Astrocyte (in vitro differentiated cells and primary cell): Measurements from ENCODE around the gene NLGN1. TPM values are rescaled to one million over a fixed set of nuclear protein-coding genes. Genes with fewer than 3 reads are reported as not detected.

ENCODE experiments used
- DNase-seq: peaks from one replicate; pipeline ENCODE4 v3.0.0-alpha.2; 2010; ENCODE audit warnings: low read depth
- FAIRE-seq: peaks from 2 replicates; lab custom pipeline; 2011; peaks lifted over from hg19 to GRCh38; lab: Jason Lieb, UNC
- H2AFZ ChIP-seq: 2 replicates; pipeline ENCODE4 v1.6.0; 2012; ENCODE audit warnings: low read depth, low read length, inconsistent platforms
- H3K27ac ChIP-seq: 2 replicates; pipeline ENCODE4 v1.5.1; 2011; ENCODE audit warnings: low read depth, low read length, inconsistent platforms
- H3K27me3 ChIP-seq: 2 replicates; pipeline ENCODE4 v1.6.0; 2011; ENCODE audit warnings: low read length, inconsistent platforms; ENCODE audit not compliant: insufficient read depth
- H3K36me3 ChIP-seq: 2 replicates; pipeline ENCODE4 v1.5.1; 2011; ENCODE audit warnings: low read length, inconsistent platforms; ENCODE audit not compliant: insufficient read depth
- H3K4me1 ChIP-seq: 2 replicates; pipeline ENCODE4 v1.5.1; 2011; ENCODE audit warnings: low read length, inconsistent platforms; ENCODE audit not compliant: insufficient read depth
- H3K4me2 ChIP-seq: 2 replicates; pipeline ENCODE4 v1.6.0; 2012; ENCODE audit warnings: low read length, inconsistent platforms
- H3K4me3 ChIP-seq: 2 replicates; pipeline ENCODE4 v1.5.1; 2011; ENCODE audit warnings: low read depth, mild to moderate bottlenecking, low read length, inconsistent platforms; ENCODE audit not compliant: insufficient read depth
- H3K79me2 ChIP-seq: 2 replicates; pipeline ENCODE4 v1.6.0; 2012; ENCODE audit warnings: mild to moderate bottlenecking, low read length, inconsistent platforms; ENCODE audit not compliant: insufficient read depth
- H3K9ac ChIP-seq: 2 replicates; pipeline ENCODE4 v1.6.0; 2012; ENCODE audit warnings: mild to moderate bottlenecking, low read length, inconsistent platforms
- H3K9me3 ChIP-seq: 2 replicates; pipeline ENCODE4 v1.5.1; 2012; ENCODE audit warnings: low read depth, mild to moderate bottlenecking, low read length, inconsistent platforms; ENCODE audit not compliant: insufficient read depth
- H4K20me1 ChIP-seq: 2 replicates; pipeline ENCODE4 v1.6.0; 2012; ENCODE audit warnings: low read length, inconsistent platforms; ENCODE audit not compliant: insufficient read depth
- H3K27ac Mint-ChIP-seq: one replicate; pipeline ENCODE4 v1.8.0; 2021; ENCODE audit warnings: mild to moderate bottlenecking, mixed read lengths; ENCODE audit not compliant: unreplicated experiment
- H3K27me3 Mint-ChIP-seq: one replicate; pipeline ENCODE4 v1.8.0; 2021; ENCODE audit warnings: low read depth, mixed read lengths; ENCODE audit not compliant: unreplicated experiment
- H3K36me3 Mint-ChIP-seq: one replicate; pipeline ENCODE4 v1.8.0; 2021; ENCODE audit warnings: low read depth, mixed read lengths; ENCODE audit not compliant: unreplicated experiment
- H3K4me1 Mint-ChIP-seq: one replicate; pipeline ENCODE4 v1.8.0; 2021; ENCODE audit warnings: low read depth, mixed read lengths; ENCODE audit not compliant: unreplicated experiment
- H3K4me3 Mint-ChIP-seq: one replicate; pipeline ENCODE4 v1.8.0; 2021; ENCODE audit warnings: mild to moderate bottlenecking, moderate library complexity, mixed read lengths; ENCODE audit not compliant: unreplicated experiment
- H3K9me3 Mint-ChIP-seq: one replicate; pipeline ENCODE4 v1.8.0; 2021; ENCODE audit warnings: mild to moderate bottlenecking, mixed read lengths; ENCODE audit not compliant: unreplicated experiment
- EZH2 ChIP-seq: IDR thresholded peaks from 2 replicates; pipeline ENCODE4 v1.6.1; 2012; ENCODE audit warnings: mild to moderate bottlenecking, low read length, inconsistent platforms; ENCODE audit not compliant: insufficient read depth
- total RNA-seq: library from RNA; stranded (reverse); gene quantifications from 2 replicates; pipeline ENCODE4 v1.2.1, GENCODE V29; 2021
- TF ChIP-seq, protein P1 (sequence below): IDR thresholded peaks from 2 replicates; pipeline ENCODE4 v1.5.1; 2011; ENCODE audit warnings: low read depth, mild to moderate bottlenecking, inconsistent platforms, low read length, moderate library complexity; ENCODE audit not compliant: insufficient read depth

Gene NLGN1
- total RNA-seq, 1 donor from 2014 or later, result 1.2 TPM

DNA sequence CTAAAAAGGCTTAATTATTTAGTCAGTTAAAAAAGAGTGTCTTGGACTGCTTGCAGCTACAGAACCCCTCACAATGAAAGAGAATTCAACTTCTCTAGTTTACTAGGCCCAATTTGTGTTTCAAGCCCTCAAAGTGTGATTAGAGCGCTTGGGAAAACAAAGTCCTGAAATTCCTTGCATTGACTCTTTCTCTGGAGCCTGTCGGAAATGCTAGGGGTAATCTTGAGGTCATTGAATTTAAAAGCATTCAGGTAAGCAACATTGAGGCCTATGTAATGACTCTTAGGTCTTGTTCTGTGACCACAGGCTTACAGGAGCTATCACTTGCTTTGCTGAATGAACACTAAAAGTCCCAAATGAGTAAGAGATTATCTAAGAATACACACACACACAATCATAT, 186.0 kb downstream of the NLGN1 start:
- DNase-seq (no peak), FAIRE-seq (peak; percentile 29)
- Mint-ChIP-seq H3K27ac (no peak overlapping the region), H3K27me3 (no peaks in the 10 kb centered on the region), H3K4me1 (no peaks in the 10 kb centered on the region), H3K9me3 (no peaks in the 10 kb centered on the region), H3K36me3 (no peaks in the 10 kb centered on the region), H3K4me3 (no peak overlapping the region)
- no peak overlapping the region for H2AFZ ChIP-seq
- no peaks in the 10 kb centered on the region for H3K79me2 ChIP-seq
- no peaks in the 10 kb centered on the region for H3K27me3 ChIP-seq
- H3K9me3 ChIP-seq, result no peaks in the 10 kb centered on the region
- peaks cover 4% of the 10 kb centered on the region for H3K4me1 ChIP-seq
- no peaks in the 10 kb centered on the region for H3K36me3 ChIP-seq
- no peak overlapping the region for H3K4me3 ChIP-seq
- H3K9ac ChIP-seq, result no peak overlapping the region
- TF ChIP-seq EZH2, result no peak
- TF ChIP-seq, protein P1, sequence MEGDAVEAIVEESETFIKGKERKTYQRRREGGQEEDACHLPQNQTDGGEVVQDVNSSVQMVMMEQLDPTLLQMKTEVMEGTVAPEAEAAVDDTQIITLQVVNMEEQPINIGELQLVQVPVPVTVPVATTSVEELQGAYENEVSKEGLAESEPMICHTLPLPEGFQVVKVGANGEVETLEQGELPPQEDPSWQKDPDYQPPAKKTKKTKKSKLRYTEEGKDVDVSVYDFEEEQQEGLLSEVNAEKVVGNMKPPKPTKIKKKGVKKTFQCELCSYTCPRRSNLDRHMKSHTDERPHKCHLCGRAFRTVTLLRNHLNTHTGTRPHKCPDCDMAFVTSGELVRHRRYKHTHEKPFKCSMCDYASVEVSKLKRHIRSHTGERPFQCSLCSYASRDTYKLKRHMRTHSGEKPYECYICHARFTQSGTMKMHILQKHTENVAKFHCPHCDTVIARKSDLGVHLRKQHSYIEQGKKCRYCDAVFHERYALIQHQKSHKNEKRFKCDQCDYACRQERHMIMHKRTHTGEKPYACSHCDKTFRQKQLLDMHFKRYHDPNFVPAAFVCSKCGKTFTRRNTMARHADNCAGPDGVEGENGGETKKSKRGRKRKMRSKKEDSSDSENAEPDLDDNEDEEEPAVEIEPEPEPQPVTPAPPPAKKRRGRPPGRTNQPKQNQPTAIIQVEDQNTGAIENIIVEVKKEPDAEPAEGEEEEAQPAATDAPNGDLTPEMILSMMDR, result no peak
- no peak overlapping the region for H3K27ac ChIP-seq
- no peaks in the 10 kb centered on the region for H4K20me1 ChIP-seq
- no peak overlapping the region for H3K4me2 ChIP-seq

DNA sequence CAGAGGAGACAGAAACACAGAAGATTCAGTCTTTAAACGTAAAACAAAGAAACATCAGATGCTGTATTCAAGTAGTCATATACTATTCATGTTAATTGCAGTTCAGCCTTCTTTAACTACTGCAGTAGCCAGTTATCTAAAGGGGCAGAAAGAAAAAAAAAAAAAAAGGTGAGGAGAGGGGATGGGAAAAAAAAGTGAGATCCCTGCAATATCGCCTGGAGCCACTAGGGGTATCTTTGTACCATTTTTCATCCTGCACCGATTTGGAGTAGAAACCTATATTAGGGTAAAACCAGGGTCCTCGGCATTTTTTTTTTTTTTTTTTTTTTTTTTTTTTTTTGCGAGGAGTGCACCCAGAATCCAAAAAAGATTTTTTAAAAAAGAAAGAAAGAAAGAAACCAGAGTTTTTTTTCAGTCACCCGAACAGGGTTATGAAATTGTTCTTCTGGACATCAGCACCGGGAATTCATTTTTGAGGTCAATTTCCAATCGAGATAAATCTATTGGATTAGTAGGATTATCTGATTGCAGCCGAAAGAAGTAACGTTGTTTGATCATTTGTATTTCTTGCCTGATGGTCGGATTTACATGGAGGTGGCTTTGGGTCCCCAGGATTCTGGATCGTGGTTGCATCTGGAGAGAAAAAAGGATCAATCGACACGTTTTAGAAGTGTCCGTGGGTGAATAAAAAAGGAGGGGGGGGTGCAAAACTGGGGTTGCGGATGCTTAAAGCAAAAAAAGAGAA, 186.7 kb downstream of the NLGN1 start:
- Mint-ChIP-seq H3K4me1 (no peaks in the 10 kb centered on the region), H3K27me3 (no peaks in the 10 kb centered on the region), H3K4me3 (peak overlapping the region; percentile 87), H3K9me3 (no peaks in the 10 kb centered on the region), H3K36me3 (no peaks in the 10 kb centered on the region), H3K27ac (no peak overlapping the region)
- peak overlapping the region; percentile 86 for H3K4me3 ChIP-seq
- H3K9ac ChIP-seq, result peak overlapping the region; percentile 81
- no peak for FAIRE-seq
- TF ChIP-seq, protein P1, result peak; percentile 85
- TF ChIP-seq EZH2, result no peak
- peak overlapping the region; percentile 32 for H3K27ac ChIP-seq
- H2AFZ ChIP-seq, result peak overlapping the region; percentile 85
- H3K79me2 ChIP-seq, result no peaks in the 10 kb centered on the region
- no peaks in the 10 kb centered on the region for H3K9me3 ChIP-seq
- peaks cover 4% of the 10 kb centered on the region for H3K4me1 ChIP-seq
- peak; percentile 37 for DNase-seq
- no peaks in the 10 kb centered on the region for H4K20me1 ChIP-seq
- no peaks in the 10 kb centered on the region for H3K27me3 ChIP-seq
- H3K36me3 ChIP-seq, result no peaks in the 10 kb centered on the region
- peak overlapping the region; percentile 99 for H3K4me2 ChIP-seq
